ENCODE data around the gene TDRD10.

DNA sequence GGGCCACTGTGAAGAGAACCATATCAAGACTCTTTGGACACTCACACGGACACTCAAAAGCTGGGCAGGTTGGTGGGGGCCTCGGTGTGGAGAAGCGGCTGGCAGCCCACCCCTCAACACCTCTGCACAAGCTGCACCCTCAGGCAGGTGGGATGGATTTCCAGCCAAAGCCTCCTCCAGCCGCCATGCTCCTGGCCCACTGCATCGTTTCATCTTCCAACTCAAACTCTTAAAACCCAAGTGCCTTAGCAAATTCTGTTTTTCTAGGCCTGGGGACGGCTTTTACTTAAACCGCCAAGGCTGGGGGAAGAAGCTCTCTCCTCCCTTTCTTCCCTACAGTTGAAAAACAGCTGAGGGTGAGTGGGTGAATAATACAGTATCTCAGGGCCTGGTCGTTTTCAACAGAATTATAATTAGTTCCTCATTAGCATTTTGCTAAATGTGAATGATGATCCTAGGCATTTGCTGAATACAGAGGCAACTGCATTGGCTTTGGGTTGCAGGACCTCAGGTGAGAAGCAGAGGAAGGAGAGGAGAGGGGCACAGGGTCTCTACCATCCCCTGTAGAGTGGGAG, 36.3 kb upstream of the TDRD10 start:
- TF ChIP-seq CTCF (IDR thresholded peaks at IDR 0.05): no peak
- no peak for TF ChIP-seq POLR2AphosphoS5 (IDR thresholded peaks at IDR 0.05)
- no peak for TF ChIP-seq EP300 (IDR thresholded peaks at IDR 0.05)
